Liver (tissue), 9 donors: ENCODE measurements around the gene UBE2F. TPM values are rescaled to one million over a fixed set of nuclear protein-coding genes. Genes with fewer than 3 reads are reported as not detected.
A peak's percentile ranks its signal among the peaks of the same experiment; 100 is the strongest.

Experiments
- DNase-seq: peaks from one replicate; pipeline ENCODE4 v3.0.0-alpha.2; 2017; ENCODE audit warnings: low spot score
- H3K27ac ChIP-seq, 2 donors: one replicate each; pipeline ENCODE4 v1.7.0; 2013; ENCODE audit warnings: inconsistent platforms in 2 of 2, low read length in 2 of 2, control low read depth in 1 of 2, low read depth in 1 of 2, mild to moderate bottlenecking in 1 of 2
- H3K27me3 ChIP-seq, 4 donors: one replicate each; pipeline versions ENCODE4 v1.6.1 to v1.7.0; 2013; ENCODE audit warnings: low read length in 3 of 4, inconsistent platforms in 1 of 4, mild to moderate bottlenecking in 1 of 4, moderate library complexity in 1 of 4; ENCODE audit not compliant: control insufficient read depth in 4 of 4, insufficient read depth in 4 of 4
- H3K36me3 ChIP-seq, 4 donors: one replicate each; pipeline versions ENCODE4 v1.6.1 to v1.7.0; 2013; ENCODE audit warnings: low read length in 3 of 4, mild to moderate bottlenecking in 3 of 4, low read depth in 1 of 4, moderate library complexity in 1 of 4; ENCODE audit not compliant: control insufficient read depth in 4 of 4, insufficient read depth in 3 of 4
- H3K4me1 ChIP-seq, 4 donors: one replicate each; pipeline versions ENCODE4 v1.6.1 to v1.7.0; 2013; ENCODE audit warnings: low read length in 3 of 4, mild to moderate bottlenecking in 3 of 4, moderate library complexity in 1 of 4; ENCODE audit not compliant: control insufficient read depth in 4 of 4, insufficient read depth in 4 of 4
- H3K4me3 ChIP-seq, 3 donors: one replicate each; pipeline versions ENCODE4 v1.6.1 to v1.7.0; 2013; ENCODE audit warnings: low read length in 3 of 3, control low read depth in 1 of 3, low read depth in 1 of 3, mild to moderate bottlenecking in 1 of 3
- H3K9ac ChIP-seq, 2 donors: one replicate each; pipeline ENCODE4 v1.7.0; 2013; ENCODE audit warnings: low read length in 2 of 2, mild to moderate bottlenecking in 2 of 2, moderate library complexity in 2 of 2, control low read depth in 1 of 2, low read depth in 1 of 2
- H3K9me3 ChIP-seq, 4 donors: one replicate each; pipeline versions ENCODE4 v1.6.1 to v1.7.0; 2013; ENCODE audit warnings: low read length in 3 of 4; ENCODE audit not compliant: control insufficient read depth in 4 of 4
- ATF3 ChIP-seq: IDR thresholded peaks from 2 replicates; pipeline ENCODE4 v1.6.1; 2016; ENCODE audit warnings: antibody characterized with exemption
- EGR1 ChIP-seq, 2 donors: IDR thresholded peaks; 2 replicates each; pipeline ENCODE4 v1.6.1; 2016 to 2018; ENCODE audit warnings: antibody characterized with exemption in 2 of 2, low read depth in 2 of 2
- FOXA1 ChIP-seq: IDR thresholded peaks from 2 replicates; pipeline ENCODE4 v1.6.1; 2016; ENCODE audit warnings: antibody characterized with exemption
- FOXA2 ChIP-seq: IDR thresholded peaks from 2 replicates; pipeline ENCODE4 v1.6.1; 2016; ENCODE audit warnings: antibody characterized with exemption
- GABPA ChIP-seq, 2 donors: IDR thresholded peaks in 1 of 2; conservative IDR thresholded peaks in 1 of 2; 2 replicates each; pipeline ENCODE4 v1.6.1; 2016; ENCODE audit warnings: antibody characterized with exemption in 2 of 2, mild to moderate bottlenecking in 1 of 2, moderate library complexity in 1 of 2
- HNF4A ChIP-seq, 2 donors: conservative IDR thresholded peaks; 2 replicates each; pipeline ENCODE4 v1.6.1; 2016; ENCODE audit warnings: antibody characterized with exemption in 2 of 2, mild to moderate bottlenecking in 2 of 2
- HNF4G ChIP-seq: IDR thresholded peaks from 2 replicates; pipeline ENCODE4 v1.6.1; 2016; ENCODE audit warnings: antibody characterized with exemption
- JUND ChIP-seq, 2 donors: IDR thresholded peaks; 2 replicates each; pipeline ENCODE4 v1.6.1; 2016; ENCODE audit warnings: antibody characterized with exemption in 2 of 2
- MAX ChIP-seq: IDR thresholded peaks from 2 replicates; pipeline ENCODE4 v1.6.1; 2016; ENCODE audit warnings: antibody characterized with exemption
- NR2F2 ChIP-seq: IDR thresholded peaks from 2 replicates; pipeline ENCODE4 v1.6.1; 2016; ENCODE audit warnings: antibody characterized with exemption
- RAD21 ChIP-seq, 2 donors: IDR thresholded peaks; 2 replicates each; pipeline ENCODE4 v1.6.1; 2016; ENCODE audit warnings: antibody characterized with exemption in 2 of 2, mild to moderate bottlenecking in 2 of 2
- RXRA ChIP-seq, 2 donors: IDR thresholded peaks; 2 replicates each; pipeline ENCODE4 v1.6.1; 2017 to 2018; ENCODE audit warnings: antibody characterized with exemption in 2 of 2, mild to moderate bottlenecking in 1 of 2
- SP1 ChIP-seq: IDR thresholded peaks from 2 replicates; pipeline ENCODE4 v1.6.1; 2018; ENCODE audit warnings: antibody characterized with exemption, mild to moderate bottlenecking
- TAF1 ChIP-seq: conservative IDR thresholded peaks from 2 replicates; pipeline ENCODE4 v1.6.1; 2016; ENCODE audit warnings: antibody characterized with exemption, mild to moderate bottlenecking
- YY1 ChIP-seq: IDR thresholded peaks from 2 replicates; pipeline ENCODE4 v1.6.1; 2016; ENCODE audit warnings: antibody characterized with exemption, mild to moderate bottlenecking
- WGBS: extraction: QIAGEN DNeasy Blood & Tissue Kit; methylation state at CpG from one replicate; pipeline ENCODE4 v1.1.7; 2013; 5-methylcytosine and 5-hydroxymethylcytosine counted together
- polyA plus RNA-seq, 2 donors: library from polyadenylated mRNA; stranded (reverse) in 1 of 2; unstranded in 1 of 2; fragments of 200-250 nt in 1 of 2; fragments of >200 nt in 1 of 2; fragmentation: Nextera tagmentation in 1 of 2; extraction: Ambion mirVana in 1 of 2; gene quantifications; one replicate each; pipeline versions ENCODE4 v1.2.1 to v1.2.3, GENCODE V29; 2013 to 2015
- total RNA-seq, 2 donors: library from RNA; depleted of rRNA; stranded (reverse); fragments of >200 nt; gene quantifications; one replicate each; pipeline ENCODE4 v1.2.3, GENCODE V29; 2014
- TF ChIP-seq, protein P1 (sequence below): fragments of 150-350 bp; IDR thresholded peaks from 2 replicates; pipeline ENCODE4 v1.5.1; 2017; ENCODE audit warnings: improper control_type of control experiment, low read depth, low read length; ENCODE audit not compliant: missing input control
- TF ChIP-seq, protein P2 (sequence below): IDR thresholded peaks from 2 replicates; pipeline ENCODE4 v1.6.1; 2016; ENCODE audit warnings: antibody characterized with exemption
- TF ChIP-seq, protein P3 (sequence below): IDR thresholded peaks from 2 replicates; pipeline ENCODE4 v1.6.1; 2016; ENCODE audit warnings: antibody characterized with exemption, mild to moderate bottlenecking
- donor health status: healthy.
- donor health status: healthy.
- donor health status: healthy.
- donor health status: healthy.
- donor health status: healthy.

The UBE2F gene
- total and polyA plus RNA-seq, 4 donors, result 30.5 to 55.3 (median 32.1) TPM

DNA sequence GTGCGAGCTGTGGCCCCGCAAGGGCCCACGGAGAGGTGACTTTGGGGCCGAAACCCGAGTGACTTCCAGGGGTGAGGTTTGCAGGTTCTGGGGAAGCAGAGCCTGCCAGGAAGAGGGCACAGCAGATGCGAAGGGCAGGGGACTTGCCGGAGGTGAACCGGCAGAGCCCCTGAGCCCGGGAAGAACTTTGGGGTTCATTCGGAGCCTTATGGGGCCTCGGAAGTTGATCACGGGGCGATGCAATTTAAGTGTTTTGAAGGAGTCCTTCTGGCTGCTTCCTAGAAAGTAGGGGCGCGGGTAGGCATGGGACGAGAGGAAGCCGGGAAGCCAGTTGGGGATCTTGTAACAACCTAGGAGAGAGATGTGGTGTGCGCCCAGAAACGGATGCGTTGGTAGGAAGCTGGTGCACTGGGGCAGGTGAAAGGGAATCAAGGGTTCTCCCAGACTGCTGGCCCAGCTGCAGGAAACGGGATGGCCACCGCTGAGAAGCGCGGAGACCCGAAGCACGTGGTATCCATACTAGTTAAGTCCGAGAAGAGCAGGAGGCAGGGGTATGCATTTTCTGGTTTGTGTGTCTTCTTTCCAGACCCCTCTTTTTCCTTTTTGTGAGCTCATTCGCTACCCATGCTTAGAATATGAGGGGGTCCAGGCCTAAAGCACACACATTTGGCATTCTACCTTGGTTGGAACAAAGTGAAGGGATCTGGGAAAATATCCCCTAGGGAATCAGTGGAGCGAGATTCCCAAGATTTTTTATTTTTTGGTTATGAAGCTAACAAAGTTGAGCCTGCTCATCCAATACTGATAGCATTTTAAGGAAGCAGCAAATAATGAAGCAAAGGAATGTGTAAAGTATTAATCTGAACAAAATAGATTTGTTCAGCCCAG is 94.7 kb downstream of the UBE2F start:
- Histone ChIP-seq H3K9ac (peak overlapping the region; percentile 60 to 69), H3K4me1 (peaks cover 10 to 55% (median 36%) of the 10 kb centered on the region in 4 donors), H3K27ac (peak overlapping the region; percentile 70 to 74), H3K36me3 (peaks cover 0 to 3% (median 3%) of the 10 kb centered on the region in 4 donors), H3K27me3 (no peaks in the 10 kb centered on the region), H3K4me3 (peak overlapping the region; percentile 64 to 98 (median 80)), H3K9me3 (no peaks in the 10 kb centered on the region)
- peak; percentile 46 for DNase-seq
- TF ChIP-seq RAD21 (IDR thresholded peaks at IDR 0.05) (peak in 1 of 2 donors; percentile 5), HNF4G (no peak), FOXA1 (no peak), YY1 (peak; percentile 18), NR2F2 (no peak), HNF4A (conservative IDR thresholded peaks at IDR 0.05) (no peak), GABPA (IDR thresholded peaks at IDR 0.05 in 1 of 2, conservative IDR thresholded peaks at IDR 0.05 in 1 of 2) (no peak), MAX (peak; percentile 28), JUND (IDR thresholded peaks at IDR 0.05) (no peak)
- TF ChIP-seq, protein P1, sequence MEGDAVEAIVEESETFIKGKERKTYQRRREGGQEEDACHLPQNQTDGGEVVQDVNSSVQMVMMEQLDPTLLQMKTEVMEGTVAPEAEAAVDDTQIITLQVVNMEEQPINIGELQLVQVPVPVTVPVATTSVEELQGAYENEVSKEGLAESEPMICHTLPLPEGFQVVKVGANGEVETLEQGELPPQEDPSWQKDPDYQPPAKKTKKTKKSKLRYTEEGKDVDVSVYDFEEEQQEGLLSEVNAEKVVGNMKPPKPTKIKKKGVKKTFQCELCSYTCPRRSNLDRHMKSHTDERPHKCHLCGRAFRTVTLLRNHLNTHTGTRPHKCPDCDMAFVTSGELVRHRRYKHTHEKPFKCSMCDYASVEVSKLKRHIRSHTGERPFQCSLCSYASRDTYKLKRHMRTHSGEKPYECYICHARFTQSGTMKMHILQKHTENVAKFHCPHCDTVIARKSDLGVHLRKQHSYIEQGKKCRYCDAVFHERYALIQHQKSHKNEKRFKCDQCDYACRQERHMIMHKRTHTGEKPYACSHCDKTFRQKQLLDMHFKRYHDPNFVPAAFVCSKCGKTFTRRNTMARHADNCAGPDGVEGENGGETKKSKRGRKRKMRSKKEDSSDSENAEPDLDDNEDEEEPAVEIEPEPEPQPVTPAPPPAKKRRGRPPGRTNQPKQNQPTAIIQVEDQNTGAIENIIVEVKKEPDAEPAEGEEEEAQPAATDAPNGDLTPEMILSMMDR, result peak; percentile 3
- WGBS, result 4% methylated on average over 29 of the region's 29 CpGs

DNA sequence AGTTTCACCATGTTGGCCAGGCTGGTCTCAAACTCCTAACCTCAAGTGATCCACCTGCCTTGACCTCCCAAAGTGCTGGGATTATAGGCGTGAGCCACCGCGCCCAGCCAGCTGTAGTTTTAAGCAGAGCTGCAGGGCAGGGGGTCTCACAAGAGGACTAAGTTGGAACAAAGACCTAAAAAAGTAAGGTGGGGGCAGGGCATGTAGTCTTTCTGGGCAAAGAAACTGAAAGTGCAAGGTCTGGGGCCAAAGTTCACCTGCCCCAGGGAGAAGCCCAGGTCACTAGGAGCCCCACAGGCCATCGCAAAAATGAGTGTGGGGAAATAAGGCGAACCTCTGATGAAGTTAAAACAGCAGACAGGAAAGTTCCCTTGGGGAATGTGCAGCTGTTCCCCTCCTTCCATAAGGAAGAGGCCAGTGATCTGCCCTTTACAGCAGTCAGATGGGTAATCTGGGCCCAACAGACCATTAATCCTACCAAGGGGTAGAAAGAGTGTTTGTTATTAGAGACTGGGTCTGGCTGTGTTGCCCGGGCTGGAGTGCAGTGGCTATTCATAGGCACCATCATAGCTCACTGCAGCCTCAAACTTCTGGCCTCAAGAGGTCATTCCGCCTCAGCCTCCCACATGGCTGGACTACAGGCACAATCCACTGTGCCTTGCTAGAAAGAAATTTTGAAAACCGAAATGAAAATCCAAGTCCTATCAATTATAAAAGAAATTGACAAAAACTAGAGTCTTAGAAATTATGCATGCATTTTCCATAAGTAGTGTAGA is 96.8 kb downstream of the UBE2F start:
- peaks cover 10 to 69% (median 44%) of the 10 kb centered on the region in 4 donors for H3K4me1 ChIP-seq
- H3K9ac ChIP-seq, result no peak overlapping the region
- DNase-seq, result no peak
- no peaks in the 10 kb centered on the region for H3K9me3 ChIP-seq
- peak overlapping the region; percentile 30 to 67 for H3K27ac ChIP-seq
- H3K36me3 ChIP-seq, result peaks cover 0 to 11% (median 3%) of the 10 kb centered on the region in 4 donors
- peak overlapping the region in 1 of 3 donors; percentile 20 for H3K4me3 ChIP-seq
- H3K27me3 ChIP-seq, result no peaks in the 10 kb centered on the region
- WGBS, result 65% methylated on average over 8 of the region's 8 CpGs
- TF ChIP-seq FOXA1 (no peak), RAD21 (IDR thresholded peaks at IDR 0.05) (peak in 1 of 2 donors; percentile 43), FOXA2 (no peak), TAF1 (no peak), YY1 (peak; percentile 28), SP1 (peak; percentile 90), HNF4G (peak; percentile 95), HNF4A (conservative IDR thresholded peaks at IDR 0.05) (peak; percentile 95 to 99), MAX (no peak), JUND (IDR thresholded peaks at IDR 0.05) (peak in 1 of 2 donors; percentile 46), ATF3 (no peak), GABPA (IDR thresholded peaks at IDR 0.05 in 1 of 2, conservative IDR thresholded peaks at IDR 0.05 in 1 of 2) (no peak), EGR1 (IDR thresholded peaks at IDR 0.05; ENCODE audit: low read depth in 2 of 2) (no peak), RXRA (IDR thresholded peaks at IDR 0.05) (peak; percentile 78 to 92)
- TF ChIP-seq, protein P1, result no peak
- TF ChIP-seq, protein P2, sequence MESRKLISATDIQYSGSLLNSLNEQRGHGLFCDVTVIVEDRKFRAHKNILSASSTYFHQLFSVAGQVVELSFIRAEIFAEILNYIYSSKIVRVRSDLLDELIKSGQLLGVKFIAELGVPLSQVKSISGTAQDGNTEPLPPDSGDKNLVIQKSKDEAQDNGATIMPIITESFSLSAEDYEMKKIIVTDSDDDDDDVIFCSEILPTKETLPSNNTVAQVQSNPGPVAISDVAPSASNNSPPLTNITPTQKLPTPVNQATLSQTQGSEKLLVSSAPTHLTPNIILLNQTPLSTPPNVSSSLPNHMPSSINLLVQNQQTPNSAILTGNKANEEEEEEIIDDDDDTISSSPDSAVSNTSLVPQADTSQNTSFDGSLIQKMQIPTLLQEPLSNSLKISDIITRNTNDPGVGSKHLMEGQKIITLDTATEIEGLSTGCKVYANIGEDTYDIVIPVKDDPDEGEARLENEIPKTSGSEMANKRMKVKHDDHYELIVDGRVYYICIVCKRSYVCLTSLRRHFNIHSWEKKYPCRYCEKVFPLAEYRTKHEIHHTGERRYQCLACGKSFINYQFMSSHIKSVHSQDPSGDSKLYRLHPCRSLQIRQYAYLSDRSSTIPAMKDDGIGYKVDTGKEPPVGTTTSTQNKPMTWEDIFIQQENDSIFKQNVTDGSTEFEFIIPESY, result no peak
- TF ChIP-seq, protein P3, sequence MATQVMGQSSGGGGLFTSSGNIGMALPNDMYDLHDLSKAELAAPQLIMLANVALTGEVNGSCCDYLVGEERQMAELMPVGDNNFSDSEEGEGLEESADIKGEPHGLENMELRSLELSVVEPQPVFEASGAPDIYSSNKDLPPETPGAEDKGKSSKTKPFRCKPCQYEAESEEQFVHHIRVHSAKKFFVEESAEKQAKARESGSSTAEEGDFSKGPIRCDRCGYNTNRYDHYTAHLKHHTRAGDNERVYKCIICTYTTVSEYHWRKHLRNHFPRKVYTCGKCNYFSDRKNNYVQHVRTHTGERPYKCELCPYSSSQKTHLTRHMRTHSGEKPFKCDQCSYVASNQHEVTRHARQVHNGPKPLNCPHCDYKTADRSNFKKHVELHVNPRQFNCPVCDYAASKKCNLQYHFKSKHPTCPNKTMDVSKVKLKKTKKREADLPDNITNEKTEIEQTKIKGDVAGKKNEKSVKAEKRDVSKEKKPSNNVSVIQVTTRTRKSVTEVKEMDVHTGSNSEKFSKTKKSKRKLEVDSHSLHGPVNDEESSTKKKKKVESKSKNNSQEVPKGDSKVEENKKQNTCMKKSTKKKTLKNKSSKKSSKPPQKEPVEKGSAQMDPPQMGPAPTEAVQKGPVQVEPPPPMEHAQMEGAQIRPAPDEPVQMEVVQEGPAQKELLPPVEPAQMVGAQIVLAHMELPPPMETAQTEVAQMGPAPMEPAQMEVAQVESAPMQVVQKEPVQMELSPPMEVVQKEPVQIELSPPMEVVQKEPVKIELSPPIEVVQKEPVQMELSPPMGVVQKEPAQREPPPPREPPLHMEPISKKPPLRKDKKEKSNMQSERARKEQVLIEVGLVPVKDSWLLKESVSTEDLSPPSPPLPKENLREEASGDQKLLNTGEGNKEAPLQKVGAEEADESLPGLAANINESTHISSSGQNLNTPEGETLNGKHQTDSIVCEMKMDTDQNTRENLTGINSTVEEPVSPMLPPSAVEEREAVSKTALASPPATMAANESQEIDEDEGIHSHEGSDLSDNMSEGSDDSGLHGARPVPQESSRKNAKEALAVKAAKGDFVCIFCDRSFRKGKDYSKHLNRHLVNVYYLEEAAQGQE, result no peak
